HUES64 (cell line): ENCODE results near the gene DIP2C.
A peak's percentile ranks its signal among the peaks of the same experiment; 100 is the strongest.
"Not testable (repeated sequence)": the region's sequence is repeated elsewhere in the genome, so short reads cannot be mapped to it uniquely, and the experiment has no call there.

Source experiments
- H3K27ac ChIP-seq: 2 replicates; pipeline ENCODE4 v1.7.0; 2013; ENCODE audit warnings: low read depth, low read length, inconsistent platforms
- H3K27me3 ChIP-seq: 2 replicates; pipeline ENCODE4 v1.6.1; 2013; ENCODE audit warnings: mild to moderate bottlenecking, low read length; ENCODE audit not compliant: insufficient read depth
- H3K36me3 ChIP-seq: 2 replicates; pipeline ENCODE4 v1.6.1; 2013; ENCODE audit warnings: mild to moderate bottlenecking, low read length; ENCODE audit not compliant: insufficient read depth
- H3K4me1 ChIP-seq: 2 replicates; pipeline ENCODE4 v1.6.1; 2013; ENCODE audit warnings: mild to moderate bottlenecking, low read length, moderate library complexity; ENCODE audit not compliant: insufficient read depth
- H3K4me3 ChIP-seq: 2 replicates; pipeline ENCODE4 v1.5.1; 2013; ENCODE audit warnings: mild to moderate bottlenecking, low read length, moderate library complexity
- H3K9ac ChIP-seq: 2 replicates; pipeline ENCODE4 v1.6.1; 2013; ENCODE audit warnings: mild to moderate bottlenecking, low read depth, low read length
- H3K9me3 ChIP-seq: 2 replicates; pipeline ENCODE4 v1.6.1; 2013; ENCODE audit warnings: low read depth, low read length; ENCODE audit not compliant: insufficient read depth
- WGBS: fragments of 150-250, 120-280 bp; methylation state at CpG from one replicate; pipeline ENCODE4 v1.1.7; 2013; ENCODE audit warnings: missing lambda C conversion rate; 5-methylcytosine and 5-hydroxymethylcytosine counted together

DIP2C gene

GRCh38 chr10:685613-686012 lies 3.9 kb downstream of the DIP2C start:
- Histone ChIP-seq H3K27me3 (peaks cover 23% of the 10 kb centered on the region), H3K27ac (no peak overlapping the region), H3K4me1 (no peaks in the 10 kb centered on the region; the same call in 1 of the 2 replicates), H3K9me3 (no peaks in the 10 kb centered on the region), H3K9ac (no peak overlapping the region), H3K36me3 (no peaks in the 10 kb centered on the region), H3K4me3 (no peak overlapping the region)
- WGBS = 81% methylated on average over 7 of the region's 7 CpGs

GRCh38 chr10:683448-684071 lies 5.9 kb downstream of the DIP2C start:
- no peaks in the 10 kb centered on the region for H3K36me3 ChIP-seq
- H3K9ac ChIP-seq = no peak overlapping the region
- no peaks in the 10 kb centered on the region for H3K9me3 ChIP-seq
- H3K4me3 ChIP-seq = peak overlapping the region; percentile 18; the same call in 1 of the 2 replicates
- 82% methylated on average over 23 of the region's 23 CpGs for WGBS
- H3K27me3 ChIP-seq = peaks cover 12% of the 10 kb centered on the region
- no peaks in the 10 kb centered on the region; the same call in 1 of the 2 replicates for H3K4me1 ChIP-seq
- H3K27ac ChIP-seq = no peak overlapping the region

DNA sequence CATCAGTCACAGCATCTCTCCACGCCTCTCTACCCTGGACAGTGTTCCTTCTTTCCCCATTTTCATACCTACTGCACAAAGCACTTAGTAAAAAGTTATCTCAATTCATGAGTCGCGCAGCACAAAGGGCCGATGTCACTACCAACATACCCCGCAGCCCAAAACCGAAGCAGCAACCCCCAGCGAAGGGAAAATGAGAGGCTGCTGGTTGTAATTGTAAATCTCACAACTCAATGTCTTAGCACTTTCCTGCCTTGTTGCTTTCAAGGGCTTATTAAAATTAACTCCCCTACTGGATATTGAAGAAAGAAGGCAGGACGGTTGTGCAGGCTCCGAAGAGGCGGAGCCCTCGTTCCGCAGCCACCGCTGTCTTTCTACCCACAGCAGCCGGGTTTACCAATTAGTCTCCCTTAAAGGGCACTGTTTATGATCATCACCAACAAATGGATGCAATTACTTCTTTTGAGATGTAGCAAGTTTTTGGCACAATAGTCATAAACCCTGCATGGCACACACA lies 6.5 kb downstream of the DIP2C start:
- no peak overlapping the region for H3K9ac ChIP-seq
- H3K27ac ChIP-seq = no peak overlapping the region
- no peaks in the 10 kb centered on the region; the same call in 1 of the 2 replicates for H3K4me1 ChIP-seq
- 93% methylated on average over 14 of the region's 14 CpGs for WGBS
- no peaks in the 10 kb centered on the region for H3K9me3 ChIP-seq
- H3K27me3 ChIP-seq = peaks cover 6% of the 10 kb centered on the region
- H3K4me3 ChIP-seq = no peak overlapping the region
- H3K36me3 ChIP-seq = no peaks in the 10 kb centered on the region

- Histone ChIP-seq H3K4me3 (no peak overlapping the region), H3K9me3 (no peaks in the 10 kb centered on the region), H3K9ac (no peak overlapping the region), H3K36me3 (no peaks in the 10 kb centered on the region), H3K4me1 (no peaks in the 10 kb centered on the region; the same call in 1 of the 2 replicates), H3K27me3 (no peaks in the 10 kb centered on the region), H3K27ac (no peak overlapping the region)
- WGBS = 94% methylated on average over 9 of the region's 9 CpGs
Measured at GRCh38 chr10:681670-682318, 7.7 kb downstream of the DIP2C start.

GRCh38 chr10:680745-681144 lies 8.7 kb downstream of the DIP2C start:
- Histone ChIP-seq H3K27me3 (no peaks in the 10 kb centered on the region), H3K36me3 (no peaks in the 10 kb centered on the region), H3K9me3 (no peaks in the 10 kb centered on the region), H3K4me3 (no peak overlapping the region), H3K9ac (no peak overlapping the region), H3K4me1 (no peaks in the 10 kb centered on the region; the same call in 1 of the 2 replicates), H3K27ac (no peak overlapping the region)
- 94% methylated on average over 12 of the region's 12 CpGs for WGBS

- H3K4me3 ChIP-seq = no peak overlapping the region
- no peak overlapping the region for H3K9ac ChIP-seq
- H3K27ac ChIP-seq = no peak overlapping the region
- H3K9me3 ChIP-seq = no peaks in the 10 kb centered on the region
- no peaks in the 10 kb centered on the region; the same call in 1 of the 2 replicates for H3K4me1 ChIP-seq
- H3K27me3 ChIP-seq = no peaks in the 10 kb centered on the region
- 91% methylated on average over 11 of the region's 11 CpGs for WGBS
- H3K36me3 ChIP-seq = no peaks in the 10 kb centered on the region
Measured at GRCh38 chr10:680146-680545, 9.3 kb downstream of the DIP2C start.

GRCh38 chr10:679556-679955 lies 9.9 kb downstream of the DIP2C start:
- H3K27me3 ChIP-seq = no peaks in the 10 kb centered on the region
- no peaks in the 10 kb centered on the region for H3K36me3 ChIP-seq
- H3K27ac ChIP-seq = no peak overlapping the region
- H3K4me3 ChIP-seq = no peak overlapping the region
- no peaks in the 10 kb centered on the region for H3K9me3 ChIP-seq
- WGBS = 94% methylated on average over 15 of the region's 15 CpGs
- H3K9ac ChIP-seq = no peak overlapping the region
- no peaks in the 10 kb centered on the region; the same call in 1 of the 2 replicates for H3K4me1 ChIP-seq

DNA sequence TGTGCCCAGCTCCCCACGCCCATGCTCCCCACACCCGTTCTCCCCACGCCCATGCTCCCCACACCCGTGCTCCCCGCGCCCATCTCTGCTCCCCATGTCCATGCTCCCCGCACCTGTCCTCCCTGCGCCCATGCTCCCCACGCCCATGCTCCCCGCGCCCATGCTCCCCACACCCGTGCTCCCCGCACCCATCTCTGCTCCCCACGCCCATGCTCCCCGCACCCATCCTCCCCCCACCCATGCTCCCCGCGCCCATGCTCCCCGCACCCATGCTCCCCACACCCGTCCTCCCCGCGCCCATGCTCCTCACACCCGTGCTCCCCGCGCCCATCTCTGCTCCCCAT lies 10.8 kb downstream of the DIP2C start:
- H3K4me1 ChIP-seq, H3K9ac ChIP-seq, H3K4me3 ChIP-seq, H3K9me3 ChIP-seq, H3K27me3 ChIP-seq, H3K36me3 ChIP-seq, H3K27ac ChIP-seq: not testable (repeated sequence)
- WGBS = 82% methylated on average over 10 of the region's 24 CpGs

GRCh38 chr10:677750-678661 lies 11.5 kb downstream of the DIP2C start:
- H3K4me1 ChIP-seq = no peaks in the 10 kb centered on the region
- H3K9ac ChIP-seq = no peak overlapping the region
- 91% methylated on average over 22 of the region's 22 CpGs for WGBS
- no peak overlapping the region for H3K4me3 ChIP-seq
- no peaks in the 10 kb centered on the region for H3K27me3 ChIP-seq
- H3K9me3 ChIP-seq = no peaks in the 10 kb centered on the region
- no peaks in the 10 kb centered on the region for H3K36me3 ChIP-seq
- H3K27ac ChIP-seq = no peak overlapping the region

DNA sequence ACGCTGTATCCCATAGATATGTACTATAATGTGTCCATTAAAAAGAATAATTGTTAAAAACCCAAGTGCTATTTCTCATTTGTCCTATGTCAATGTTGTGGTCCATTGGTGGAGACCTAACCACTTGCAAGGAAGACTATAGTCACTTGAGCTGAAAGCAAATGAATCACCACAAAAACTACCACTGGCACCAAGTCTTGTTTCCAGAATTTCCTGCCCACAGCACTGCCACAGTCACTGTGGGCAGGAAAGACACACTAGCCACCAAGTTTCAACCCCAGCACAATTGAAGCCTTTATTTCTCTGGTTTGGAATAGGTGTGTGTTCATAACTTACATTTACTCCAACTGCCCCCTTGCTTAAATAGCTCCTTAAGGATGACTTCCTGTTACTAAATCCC lies 12.4 kb downstream of the DIP2C start:
- no CpG with 5 or more reads among the region's 1 CpG for WGBS
- Histone ChIP-seq H3K9me3 (no peaks in the 10 kb centered on the region), H3K36me3 (no peaks in the 10 kb centered on the region), H3K9ac (no peak overlapping the region), H3K4me3 (no peak overlapping the region), H3K27ac (no peak overlapping the region), H3K4me1 (no peaks in the 10 kb centered on the region), H3K27me3 (no peaks in the 10 kb centered on the region)

DNA sequence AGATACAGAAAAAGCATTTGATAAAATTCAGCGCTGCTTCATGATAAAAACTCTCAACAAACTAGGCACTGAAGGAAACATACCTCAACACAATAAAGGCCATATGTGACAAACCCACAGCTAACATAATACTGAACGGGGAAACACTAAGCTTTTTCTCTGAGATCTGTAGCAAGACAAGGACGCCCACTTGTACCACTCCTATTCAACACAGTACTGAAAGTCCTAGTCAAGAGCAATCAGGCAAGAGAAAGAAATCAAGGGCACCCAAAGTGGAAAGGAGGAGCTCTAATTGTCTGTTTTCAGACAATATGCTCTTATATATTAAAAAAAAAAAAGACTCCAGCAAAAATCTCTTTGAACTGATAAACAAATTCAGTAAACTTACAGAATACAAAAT lies 13.3 kb downstream of the DIP2C start:
- H3K4me3 ChIP-seq = no peak overlapping the region
- H3K9ac ChIP-seq = no peak overlapping the region
- no peaks in the 10 kb centered on the region for H3K36me3 ChIP-seq
- H3K4me1 ChIP-seq = no peaks in the 10 kb centered on the region
- WGBS = 87% methylated on average over 3 of the region's 3 CpGs
- no peaks in the 10 kb centered on the region for H3K27me3 ChIP-seq
- no peak overlapping the region for H3K27ac ChIP-seq
- no peaks in the 10 kb centered on the region for H3K9me3 ChIP-seq
